Fibroblast of lung (primary cell): ENCODE measurements around the gene EBF4.

Source experiments
- CTCF ChIP-seq, 2 donors: IDR thresholded peaks in 1 of 2; conservative IDR thresholded peaks in 1 of 2; 1 replicate in 1 of 2; 2 replicates in 1 of 2; pipeline ENCODE4 v1.5.1; 2011 to 2012; ENCODE audit warnings: low read length in 2 of 2, control low read depth in 1 of 2, inconsistent platforms in 1 of 2, low read depth in 1 of 2, mild to moderate bottlenecking in 1 of 2
- EZH2 ChIP-seq: IDR thresholded peaks from 2 replicates; pipeline ENCODE4 v1.5.1; 2012; ENCODE audit warnings: low read length, control low read depth, mild to moderate bottlenecking; ENCODE audit errors: missing control alignments

DNA sequence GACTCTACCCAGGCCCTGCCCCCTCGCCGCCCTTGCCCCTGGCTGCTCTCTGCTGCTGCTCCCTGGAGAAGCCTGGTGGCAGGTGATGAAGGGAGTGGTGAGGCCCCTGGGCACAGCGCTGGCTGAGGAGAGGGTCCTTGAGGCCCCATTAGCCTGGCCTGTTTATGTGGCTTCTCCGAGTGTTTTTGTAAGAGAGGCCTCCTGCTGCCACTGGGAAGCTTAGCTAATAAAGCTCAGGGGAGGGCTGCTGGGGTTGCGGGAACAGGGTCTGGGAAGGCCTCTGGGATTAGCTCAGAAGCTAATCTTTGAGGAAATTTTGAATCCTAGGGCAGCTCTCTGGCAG is 15.5 kb downstream of the EBF4 start:
- TF ChIP-seq CTCF (conservative IDR thresholded peaks at IDR 0.05 in 1 of 2, IDR thresholded peaks at IDR 0.05 in 1 of 2; ENCODE audit: low read depth in 1 of 2, low read length in 2 of 2) = no peak
- TF ChIP-seq EZH2 = no peak
